Neural cell (in vitro differentiated cells): ENCODE measurements around the gene MCOLN1.

Experiments used
- CTCF ChIP-seq: fragments of 450-650 bp; IDR thresholded peaks from 2 replicates; pipeline ENCODE4 v1.5.1; 2014; ENCODE audit warnings: antibody characterized with exemption, mild to moderate bottlenecking, moderate library complexity; ENCODE audit not compliant: poor library complexity, severe bottlenecking
- EP300 ChIP-seq: fragments of 450-650 bp; conservative IDR thresholded peaks from 2 replicates; pipeline ENCODE4 v1.6.1; 2014; ENCODE audit warnings: antibody characterized with exemption, mild to moderate bottlenecking, moderate library complexity; ENCODE audit not compliant: poor library complexity, severe bottlenecking
- EZH2 ChIP-seq: fragments of 200-600, 300-800 bp; shearing (Covaris generic), sonication (generic); IDR thresholded peaks from 2 replicates; pipeline ENCODE4 v1.6.1; 2014; ENCODE audit warnings: antibody characterized with exemption, low read length, borderline replicate concordance, mild to moderate bottlenecking; ENCODE audit not compliant: insufficient read depth, poor library complexity, severe bottlenecking
- MXI1 ChIP-seq: fragments of 450-650 bp; conservative IDR thresholded peaks from 2 replicates; pipeline ENCODE4 v1.6.1; 2014; ENCODE audit warnings: antibody characterized with exemption, mild to moderate bottlenecking; ENCODE audit not compliant: poor library complexity, severe bottlenecking
- POLR2AphosphoS5 ChIP-seq: IDR thresholded peaks from 2 replicates; pipeline ENCODE4 v1.6.1; 2012
- RAD21 ChIP-seq: fragments of 450-650 bp; conservative IDR thresholded peaks from 2 replicates; pipeline ENCODE4 v1.6.1; 2014; ENCODE audit warnings: antibody characterized with exemption, mild to moderate bottlenecking, moderate library complexity
- TF ChIP-seq, protein P1 (sequence below): IDR thresholded peaks from 2 replicates; pipeline ENCODE4 v1.6.1; 2012; ENCODE audit warnings: borderline replicate concordance

DNA sequence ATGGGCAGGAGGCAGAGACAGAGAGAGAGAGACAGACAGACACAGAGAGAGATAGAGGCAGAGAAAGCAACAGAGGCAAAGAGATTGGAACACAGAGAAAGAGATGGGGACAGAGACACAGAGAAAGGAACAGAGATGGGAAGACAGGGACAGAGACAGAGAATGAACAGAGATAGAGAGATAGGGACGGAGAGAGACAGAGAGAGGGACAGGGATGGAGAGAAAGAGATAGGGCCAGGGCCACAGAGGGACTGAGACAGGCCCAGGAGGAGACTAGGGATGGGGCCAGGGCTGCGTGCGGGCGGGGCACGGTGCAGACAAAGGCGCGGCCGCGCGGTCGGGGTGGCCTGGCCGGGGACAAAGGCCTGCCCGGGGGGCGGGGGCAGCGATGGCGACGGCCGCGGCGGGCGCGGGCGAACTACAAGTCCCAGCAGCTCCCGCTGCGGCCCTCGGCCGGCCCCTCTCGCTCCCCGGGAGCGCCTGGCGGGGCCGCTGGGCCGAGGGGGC lies 6.7 kb upstream of the MCOLN1 start, which contains the start of gene ZNF358:
- TF ChIP-seq POLR2AphosphoS5: no peak
- TF ChIP-seq CTCF: no peak
- TF ChIP-seq EP300: peak; percentile 18
- peak; percentile 22 for TF ChIP-seq MXI1
- TF ChIP-seq, protein P1, sequence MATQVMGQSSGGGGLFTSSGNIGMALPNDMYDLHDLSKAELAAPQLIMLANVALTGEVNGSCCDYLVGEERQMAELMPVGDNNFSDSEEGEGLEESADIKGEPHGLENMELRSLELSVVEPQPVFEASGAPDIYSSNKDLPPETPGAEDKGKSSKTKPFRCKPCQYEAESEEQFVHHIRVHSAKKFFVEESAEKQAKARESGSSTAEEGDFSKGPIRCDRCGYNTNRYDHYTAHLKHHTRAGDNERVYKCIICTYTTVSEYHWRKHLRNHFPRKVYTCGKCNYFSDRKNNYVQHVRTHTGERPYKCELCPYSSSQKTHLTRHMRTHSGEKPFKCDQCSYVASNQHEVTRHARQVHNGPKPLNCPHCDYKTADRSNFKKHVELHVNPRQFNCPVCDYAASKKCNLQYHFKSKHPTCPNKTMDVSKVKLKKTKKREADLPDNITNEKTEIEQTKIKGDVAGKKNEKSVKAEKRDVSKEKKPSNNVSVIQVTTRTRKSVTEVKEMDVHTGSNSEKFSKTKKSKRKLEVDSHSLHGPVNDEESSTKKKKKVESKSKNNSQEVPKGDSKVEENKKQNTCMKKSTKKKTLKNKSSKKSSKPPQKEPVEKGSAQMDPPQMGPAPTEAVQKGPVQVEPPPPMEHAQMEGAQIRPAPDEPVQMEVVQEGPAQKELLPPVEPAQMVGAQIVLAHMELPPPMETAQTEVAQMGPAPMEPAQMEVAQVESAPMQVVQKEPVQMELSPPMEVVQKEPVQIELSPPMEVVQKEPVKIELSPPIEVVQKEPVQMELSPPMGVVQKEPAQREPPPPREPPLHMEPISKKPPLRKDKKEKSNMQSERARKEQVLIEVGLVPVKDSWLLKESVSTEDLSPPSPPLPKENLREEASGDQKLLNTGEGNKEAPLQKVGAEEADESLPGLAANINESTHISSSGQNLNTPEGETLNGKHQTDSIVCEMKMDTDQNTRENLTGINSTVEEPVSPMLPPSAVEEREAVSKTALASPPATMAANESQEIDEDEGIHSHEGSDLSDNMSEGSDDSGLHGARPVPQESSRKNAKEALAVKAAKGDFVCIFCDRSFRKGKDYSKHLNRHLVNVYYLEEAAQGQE: no peak
- no peak for TF ChIP-seq EZH2
- no peak for TF ChIP-seq RAD21
